Transverse colon (tissue), 4 donors: ENCODE data around the gene APBB1. TPM values are rescaled to one million over a fixed set of nuclear protein-coding genes. Genes with fewer than 3 reads are reported as not detected.

Experiments
- DNase-seq: peaks from one replicate; pipeline ENCODE4 v3.0.0-alpha.2; 2019
- H3K27ac ChIP-seq, 4 donors: fragments of 200-600 bp; sonication (generic); 2 replicates each; pipeline ENCODE4 v1.5.1; 2016 to 2018; ENCODE audit warnings: inconsistent platforms in 4 of 4
- H3K27me3 ChIP-seq: fragments of 200-600 bp; sonication (generic); 2 replicates; pipeline ENCODE4 v1.5.1; 2017; ENCODE audit warnings: inconsistent platforms
- H3K36me3 ChIP-seq, 4 donors: fragments of 200-600 bp; sonication (generic); 2 replicates each; pipeline ENCODE4 v1.5.1; 2017 to 2019; ENCODE audit warnings: inconsistent platforms in 4 of 4
- H3K4me1 ChIP-seq, 4 donors: fragments of 200-600 bp; sonication (generic); 2 replicates each; pipeline ENCODE4 v1.5.1; 2017 to 2020; ENCODE audit warnings: inconsistent platforms in 4 of 4
- H3K4me3 ChIP-seq, 4 donors: fragments of 200-600 bp; sonication (generic); 1 replicate in 1 of 4; 2 replicates in 3 of 4; pipeline versions ENCODE4 v1.5.1 to v1.6.1; 2017 to 2019; ENCODE audit warnings: inconsistent platforms in 4 of 4
- H3K9me3 ChIP-seq, 2 donors: fragments of 200-600 bp; sonication (generic); 2 replicates each; pipeline ENCODE4 v1.5.1; 2017 to 2019; ENCODE audit warnings: inconsistent platforms in 2 of 2
- CTCF ChIP-seq, 5 experiments: fragments of 200-600 bp in 3 of 5; fragments of 450-650 bp in 2 of 5; sonication (generic) in 3 of 5; IDR thresholded peaks; 1 replicate in 2 of 5; 2 replicates in 3 of 5; pipeline ENCODE4 v1.5.1; 2016 to 2017; ENCODE audit warnings: antibody characterized with exemption in 5 of 5, inconsistent platforms in 3 of 5, mild to moderate bottlenecking in 2 of 5, moderate library complexity in 1 of 5
- EP300 ChIP-seq: sonication (generic); formaldehyde crosslinking; IDR thresholded peaks from one replicate; pipeline ENCODE4 v1.6.1; 2017; ENCODE audit warnings: antibody characterized with exemption, low read depth
- POLR2A ChIP-seq: fragments of 450-650 bp; IDR thresholded peaks from one replicate; pipeline ENCODE4 v1.6.1; 2016; ENCODE audit warnings: antibody characterized with exemption, mild to moderate bottlenecking, moderate library complexity
- POLR2AphosphoS5 ChIP-seq, 3 donors: sonication (generic); formaldehyde crosslinking; IDR thresholded peaks; one replicate each; pipeline ENCODE4 v1.6.1; 2016; ENCODE audit warnings: antibody characterized with exemption in 3 of 3
- WGBS, 2 donors: methylation state at CpG; one replicate each; pipeline ENCODE4 v1.1.5; 2018; ENCODE audit warnings: low coverage in 1 of 2; 5-methylcytosine and 5-hydroxymethylcytosine counted together
- in situ Hi-C, 4 donors: fragments of 200-750 bp; cut with MboI; loops; one replicate each; pipeline versions ENCODE4 v1.15.0 to v1.15.1; 2017; ENCODE audit warnings: low sequenced_read_pairs in 3 of 4, low pct_ligation_motif_present in 1 of 4, low pct_unique_long_range_greater_than_20kb in 1 of 4
- intact Hi-C: fragments of 100-400 bp; cut with DNase I; formaldehyde crosslinking; loops from one replicate; pipeline ENCODE4 v1.15.1; 2023; ENCODE audit warnings: low total_unique reads
- total RNA-seq, 4 donors: library from RNA; depleted of rRNA; stranded (reverse); fragments of >200 nt; gene quantifications; one replicate each; pipeline ENCODE4 v1.1.0, GENCODE V29; 2016

Gene APBB1
- total RNA-seq, 4 donors from 2014 or later, result 9.0 to 18.3 (median 12.0) TPM

GRCh38 chr11:6354651-6355485, 64.0 kb downstream of the APBB1 start:
- Histone ChIP-seq H3K27me3 (no peaks in the 10 kb centered on the region), H3K27ac (no peak overlapping the region), H3K9me3 (no peaks in the 10 kb centered on the region), H3K4me3 (no peak overlapping the region), H3K4me1 (peaks cover 0 to 8% (median 0%) of the 10 kb centered on the region in 4 donors), H3K36me3 (no peaks in the 10 kb centered on the region)
- 65% methylated on average over 4 of the region's 4 CpGs; no CpG with 5 or more reads in 1 of the 2 donors for WGBS, 2 donors
- intact Hi-C loops, result loop anchor here (5.0 kb wide), 1 partner anchor 103 kb away; no protein-coding TSS in a partner anchor
- TF ChIP-seq POLR2AphosphoS5 (IDR thresholded peaks at IDR 0.05) (no peak), EP300 (no peak), CTCF (IDR thresholded peaks at IDR 0.05) (no peak), POLR2A (no peak)
- in situ Hi-C loops, result loop anchor here in 2 of 4 donors (10.0 kb wide), 1 partner anchor 330 kb away; no protein-coding TSS in a partner anchor
- no peak for DNase-seq

GRCh38 chr11:6353367-6353987, 65.4 kb downstream of the APBB1 start:
- intact Hi-C loops (loop anchor here (5.0 kb wide), 1 partner anchor 101 kb away; no protein-coding TSS in a partner anchor), in situ Hi-C loops (loop anchor here in 2 of 4 donors (10.0 kb wide), 1 partner anchor 329 kb away; no protein-coding TSS in a partner anchor)
- Histone ChIP-seq H3K27ac (no peak overlapping the region), H3K27me3 (no peaks in the 10 kb centered on the region), H3K36me3 (no peaks in the 10 kb centered on the region), H3K4me3 (no peak overlapping the region), H3K4me1 (peaks cover 0 to 8% (median 0%) of the 10 kb centered on the region in 4 donors), H3K9me3 (no peaks in the 10 kb centered on the region)
- 11% methylated on average over 1 to 5 of the region's 5 CpGs for WGBS, 2 donors
- peak; percentile 55 for DNase-seq
- TF ChIP-seq EP300 (no peak), CTCF (IDR thresholded peaks at IDR 0.05) (peak; percentile 83 to 94 (median 87)), POLR2A (no peak), POLR2AphosphoS5 (IDR thresholded peaks at IDR 0.05) (peak in 1 of 3 donors; percentile 21)

- in situ Hi-C loops, result loop anchor here in 2 of 4 donors (10.0 kb wide), 1 partner anchor 327 kb away; no protein-coding TSS in a partner anchor
- no peak for TF ChIP-seq POLR2A
- DNase-seq, result no peak
- no peak overlapping the region for H3K27ac ChIP-seq
- H3K27me3 ChIP-seq, result no peaks in the 10 kb centered on the region
- H3K9me3 ChIP-seq, result no peaks in the 10 kb centered on the region
- intact Hi-C loops, result loop anchor here (5.0 kb wide), 1 partner anchor 100 kb away; no protein-coding TSS in a partner anchor
- no peak overlapping the region for H3K4me3 ChIP-seq
- peaks cover 0 to 8% (median 0%) of the 10 kb centered on the region in 4 donors for H3K4me1 ChIP-seq
- H3K36me3 ChIP-seq, result no peaks in the 10 kb centered on the region
- 62 to 72% methylated on average over 5 of the region's 5 CpGs for WGBS, 2 donors
These were observed 67.0 kb downstream of the APBB1 start for GRCh38 chr11:6351782-6352382.

- no peaks in the 10 kb centered on the region for H3K36me3 ChIP-seq
- intact Hi-C loops, result loop anchor here (5.0 kb wide), 1 partner anchor 98 kb away; no protein-coding TSS in a partner anchor
- no peaks in the 10 kb centered on the region for H3K9me3 ChIP-seq
- H3K27ac ChIP-seq, result no peak overlapping the region
- WGBS, 2 donors, result 89% methylated on average over 1 to 2 of the region's 2 CpGs
- no peaks in the 10 kb centered on the region for H3K27me3 ChIP-seq
- no peaks in the 10 kb centered on the region for H3K4me1 ChIP-seq
- H3K4me3 ChIP-seq, result no peak overlapping the region
- in situ Hi-C loops, result loop anchor here in 2 of 4 donors (10.0 kb wide), 1 partner anchor 326 kb away; no protein-coding TSS in a partner anchor
- DNase-seq, result no peak
- TF ChIP-seq CTCF (IDR thresholded peaks at IDR 0.05) (no peak), EP300 (no peak), POLR2AphosphoS5 (IDR thresholded peaks at IDR 0.05) (no peak), POLR2A (no peak)
These were observed 68.4 kb downstream of the APBB1 start for GRCh38 chr11:6350486-6350885.
